GM15510 (cell line): ENCODE results near the gene NINJ2.

Source experiments
- POLR2A ChIP-seq: IDR thresholded peaks from 3 replicates; pipeline ENCODE4 v1.6.1; 2011; ENCODE audit warnings: borderline replicate concordance; ENCODE audit not compliant: insufficient read length; ENCODE audit errors: extremely low read depth

NINJ2 gene

DNA sequence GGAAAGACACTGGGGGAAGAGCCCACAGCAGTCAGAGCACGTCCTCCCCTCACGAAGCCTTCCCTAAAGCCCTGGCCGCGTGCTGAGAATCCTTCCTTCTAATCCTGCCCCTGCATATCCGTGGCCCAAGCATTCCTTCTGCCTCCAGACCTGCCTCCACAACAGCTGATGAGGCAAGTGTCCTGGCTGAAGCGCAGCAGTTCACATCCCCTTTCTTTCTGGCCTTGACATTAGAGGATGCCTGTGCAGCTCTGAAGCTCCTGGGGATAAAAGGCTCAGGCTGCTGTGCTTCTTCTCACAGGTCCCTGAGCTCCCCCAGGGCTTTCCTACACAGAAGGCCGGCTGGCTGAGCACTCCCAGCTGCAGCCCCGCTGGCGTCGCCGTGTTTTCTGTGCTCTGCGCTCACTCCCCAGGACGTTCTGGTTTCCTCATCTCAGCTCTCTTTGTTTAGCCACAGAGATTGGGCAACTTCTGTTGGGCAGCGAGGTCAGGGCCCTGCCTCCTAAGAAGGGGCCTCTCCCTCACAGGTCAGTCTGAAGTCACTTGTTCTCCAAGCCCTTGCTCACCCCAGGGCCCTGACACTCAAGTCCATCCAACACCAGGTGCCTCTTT is 45.8 kb downstream of the NINJ2 start:
- no peak for TF ChIP-seq POLR2A

DNA sequence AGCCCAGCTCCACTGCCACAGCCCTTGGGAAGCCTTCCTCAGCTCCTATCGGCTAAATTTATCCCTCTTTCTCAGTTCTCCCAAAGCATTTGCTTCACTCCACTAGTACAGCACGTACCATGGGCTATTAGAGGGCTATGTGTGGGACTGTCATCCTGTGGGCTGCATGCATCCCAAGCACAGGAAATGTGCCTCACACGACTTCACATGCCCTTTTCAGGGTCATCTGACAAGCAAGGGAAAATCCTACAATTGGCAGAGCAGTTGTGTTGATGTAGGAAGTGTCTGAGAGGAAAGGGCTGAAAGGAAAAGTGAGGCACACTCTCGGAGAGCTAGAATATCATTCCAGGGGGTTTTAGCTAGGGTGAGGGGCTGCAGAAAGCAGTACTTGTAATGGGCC is 47.6 kb downstream of the NINJ2 start:
- TF ChIP-seq POLR2A: no peak

DNA sequence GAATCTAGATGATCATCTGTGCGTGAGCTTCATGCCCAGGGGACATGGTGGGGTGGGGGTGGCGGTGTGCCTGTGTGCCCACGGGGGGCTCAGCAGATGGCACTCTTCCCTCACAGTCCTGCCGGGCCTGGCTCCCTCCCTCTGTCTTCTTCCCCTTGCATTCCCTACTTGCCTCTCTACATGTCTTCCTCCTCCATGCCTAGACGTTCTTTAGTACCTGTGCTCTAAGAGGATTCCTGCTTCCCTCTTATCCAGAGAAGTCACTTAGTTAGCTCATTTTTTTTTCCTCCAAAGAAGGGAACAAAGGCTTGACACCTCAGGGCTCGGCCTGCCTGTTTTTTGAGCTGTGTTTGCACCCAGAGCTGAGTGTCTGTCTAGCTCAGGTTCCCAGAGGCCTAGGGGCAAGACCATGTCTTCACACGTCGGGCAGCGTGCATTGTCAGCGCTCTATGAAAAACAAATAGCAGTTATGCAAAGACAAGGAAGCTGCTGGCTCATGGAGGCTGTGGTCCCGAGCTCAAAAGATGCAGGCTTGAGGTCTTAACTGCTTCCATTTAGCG is 48.8 kb downstream of the NINJ2 start:
- TF ChIP-seq POLR2A: no peak

DNA sequence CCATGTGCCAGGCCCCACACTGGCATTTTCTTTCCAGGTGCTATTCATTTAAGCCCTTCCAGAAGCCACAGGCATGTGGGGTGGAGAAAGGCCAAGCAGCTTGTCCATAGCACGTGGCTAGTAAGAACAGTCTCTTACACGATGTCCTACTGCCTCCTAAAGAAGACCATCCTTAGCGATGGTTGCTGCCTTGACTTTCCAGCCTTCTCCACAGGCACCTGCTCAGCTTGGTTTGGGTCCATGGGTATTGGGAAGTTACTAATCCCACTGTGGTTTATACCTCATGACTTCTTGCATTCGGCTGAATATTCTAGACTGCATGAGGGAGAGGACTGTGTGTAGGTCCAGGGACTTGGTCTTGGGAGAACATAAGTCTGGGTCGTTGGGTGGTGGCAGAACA is 49.2 kb downstream of the NINJ2 start:
- no peak for TF ChIP-seq POLR2A

DNA sequence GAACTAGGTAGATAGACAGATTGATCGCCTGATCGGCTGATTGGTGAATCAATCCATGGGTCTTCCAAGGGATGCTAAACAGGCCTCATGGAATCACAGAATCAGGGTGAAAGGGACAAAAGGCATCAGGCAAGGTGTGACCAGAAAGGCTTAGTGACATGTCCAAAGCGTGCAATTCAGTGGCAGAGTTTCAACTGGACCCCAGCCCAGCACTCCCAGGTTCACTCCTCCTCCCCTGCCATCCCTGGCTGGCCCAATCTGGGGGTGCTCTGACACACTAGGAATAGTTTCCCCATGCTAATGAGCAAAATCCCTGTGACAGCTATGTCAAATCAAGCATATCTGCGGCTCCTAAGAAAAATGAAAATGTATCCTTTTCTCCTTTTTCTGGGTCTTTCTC is 50.4 kb downstream of the NINJ2 start:
- no peak for TF ChIP-seq POLR2A

DNA sequence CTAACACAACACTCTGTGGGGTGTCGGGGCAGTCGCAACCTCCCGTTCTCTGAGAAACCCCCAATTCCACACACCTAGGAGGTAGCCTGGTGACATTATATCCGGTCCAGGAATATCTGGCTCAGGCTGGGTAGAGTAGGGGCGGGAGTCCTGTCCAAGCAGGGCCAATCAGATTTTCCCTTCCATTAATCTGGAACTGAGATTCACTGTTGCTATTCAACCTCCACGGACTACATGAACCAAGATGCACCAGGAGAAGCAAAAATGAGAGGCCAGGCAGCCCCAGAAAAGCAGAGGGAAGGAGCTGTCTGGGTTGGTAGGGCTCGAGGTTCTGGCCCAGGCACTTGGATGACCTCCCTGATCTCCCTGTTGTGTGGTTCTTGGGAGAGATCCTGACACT is 51.0 kb downstream of the NINJ2 start:
- no peak for TF ChIP-seq POLR2A

DNA sequence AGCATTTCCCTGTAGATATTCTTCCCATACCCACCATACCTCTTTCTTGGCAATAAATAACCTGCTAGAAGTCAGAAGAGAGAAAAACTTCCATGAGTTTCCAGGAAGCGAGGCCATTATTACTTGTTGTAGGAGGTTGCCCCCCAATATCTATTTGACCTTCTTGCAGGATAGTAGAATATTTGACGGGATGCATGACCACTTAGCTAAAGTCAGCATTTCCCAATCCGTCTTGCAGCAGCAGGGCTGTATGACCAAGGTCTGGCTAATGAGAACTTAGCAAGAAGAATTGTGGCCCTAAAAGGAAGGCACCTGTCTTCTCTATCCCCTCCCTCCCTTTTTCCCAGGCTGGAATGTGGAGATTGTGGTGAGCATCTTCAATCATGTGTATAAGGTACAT is 51.5 kb downstream of the NINJ2 start:
- no peak for TF ChIP-seq POLR2A

DNA sequence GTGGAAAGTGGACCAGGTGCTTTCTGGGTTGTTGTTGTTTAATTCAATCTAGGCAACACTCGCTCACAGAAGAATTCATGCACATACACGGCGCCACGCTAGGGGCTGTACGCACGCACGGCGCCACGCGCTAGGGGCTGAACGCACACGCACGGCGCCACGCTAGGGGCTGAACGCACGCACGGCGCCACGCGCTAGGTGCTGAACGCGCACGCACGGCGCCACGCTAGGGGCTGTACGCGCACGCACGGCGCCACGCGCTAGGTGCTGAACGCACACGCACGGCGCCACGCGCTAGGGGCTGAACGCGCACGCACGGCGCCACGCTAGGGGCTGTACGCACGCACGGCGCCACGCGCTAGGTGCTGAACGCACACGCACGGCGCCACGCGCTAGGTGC is 54.3 kb downstream of the NINJ2 start:
- no peak for TF ChIP-seq POLR2A

DNA sequence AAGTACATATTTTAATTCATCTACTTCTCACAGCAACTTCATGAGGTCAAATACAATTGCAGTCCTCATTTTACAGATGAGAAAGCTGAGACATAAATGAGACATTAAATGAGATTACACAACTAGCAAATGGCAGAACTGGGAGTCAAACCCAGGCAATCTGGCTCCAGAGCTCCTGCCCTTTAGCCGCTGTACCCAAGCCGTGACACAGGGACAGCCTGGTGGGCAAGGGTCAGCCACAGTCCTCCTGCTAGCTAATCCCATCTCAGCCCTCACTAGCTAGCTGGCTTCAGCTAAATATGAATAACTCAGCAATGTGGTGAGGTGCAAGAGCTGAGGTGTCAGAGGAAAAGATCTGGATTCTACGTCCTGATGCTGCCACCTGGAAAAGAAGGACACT is 54.8 kb downstream of the NINJ2 start:
- TF ChIP-seq POLR2A: no peak

DNA sequence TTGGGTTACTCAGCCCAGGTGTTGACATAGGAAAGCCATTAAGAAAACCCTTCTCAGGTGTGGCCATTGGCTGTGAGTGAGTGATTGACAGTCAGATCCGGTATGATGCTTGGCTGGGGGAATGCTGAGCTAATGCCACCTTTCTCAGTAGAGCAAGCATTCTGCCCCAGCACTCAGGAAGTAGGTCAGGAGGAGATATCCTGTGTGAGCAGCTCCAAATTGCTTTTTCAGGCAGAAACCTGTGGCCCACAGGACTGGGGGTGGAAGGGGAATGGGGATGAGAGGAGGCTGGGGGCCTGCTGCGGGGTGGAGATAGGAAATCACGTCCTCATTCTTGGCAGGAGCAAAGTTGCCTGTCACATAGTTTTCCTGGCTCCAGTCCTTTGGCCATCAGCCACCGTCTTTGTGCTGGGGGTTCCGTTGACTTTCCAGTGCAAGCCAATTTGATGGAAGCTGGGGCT is 55.7 kb downstream of the NINJ2 start:
- no peak for TF ChIP-seq POLR2A

DNA sequence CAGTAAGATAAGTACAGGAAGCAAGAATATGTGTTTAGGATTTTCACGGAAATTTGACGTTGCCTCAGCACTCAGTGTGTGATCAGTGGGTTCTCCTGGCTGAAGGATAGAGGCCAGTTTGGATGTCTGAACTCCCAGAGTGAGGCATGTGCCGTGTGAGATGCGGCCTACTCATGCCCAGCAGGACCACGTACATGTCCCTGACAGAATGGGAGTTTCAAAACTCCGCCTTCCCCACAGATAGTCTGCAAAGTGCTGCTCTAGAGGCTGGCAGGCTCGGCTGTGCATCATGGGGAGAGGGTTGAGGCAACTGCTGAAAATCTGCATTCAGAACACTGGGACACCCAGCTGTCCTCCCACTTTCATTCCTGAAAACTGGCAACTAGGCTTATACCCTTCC is 58.3 kb downstream of the NINJ2 start:
- no peak for TF ChIP-seq POLR2A

DNA sequence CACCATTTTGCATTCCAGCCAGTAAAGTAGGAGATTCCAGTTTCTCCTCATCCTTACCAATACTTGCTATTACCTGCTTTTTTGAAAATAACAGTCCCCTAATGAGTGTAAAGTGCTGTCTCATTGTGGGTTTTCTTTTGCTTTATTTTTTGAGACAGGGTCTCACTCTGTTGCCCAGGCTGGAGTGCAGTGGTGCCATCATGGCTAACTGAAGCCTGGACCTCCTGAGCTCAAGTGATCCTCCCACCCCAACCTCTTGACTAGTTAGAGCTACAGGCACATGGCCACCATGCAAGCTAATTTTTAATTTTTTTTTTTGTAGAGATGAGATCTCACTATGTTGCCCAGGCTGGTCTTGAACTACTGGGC is 60.6 kb downstream of the NINJ2 start:
- TF ChIP-seq POLR2A: no peak

DNA sequence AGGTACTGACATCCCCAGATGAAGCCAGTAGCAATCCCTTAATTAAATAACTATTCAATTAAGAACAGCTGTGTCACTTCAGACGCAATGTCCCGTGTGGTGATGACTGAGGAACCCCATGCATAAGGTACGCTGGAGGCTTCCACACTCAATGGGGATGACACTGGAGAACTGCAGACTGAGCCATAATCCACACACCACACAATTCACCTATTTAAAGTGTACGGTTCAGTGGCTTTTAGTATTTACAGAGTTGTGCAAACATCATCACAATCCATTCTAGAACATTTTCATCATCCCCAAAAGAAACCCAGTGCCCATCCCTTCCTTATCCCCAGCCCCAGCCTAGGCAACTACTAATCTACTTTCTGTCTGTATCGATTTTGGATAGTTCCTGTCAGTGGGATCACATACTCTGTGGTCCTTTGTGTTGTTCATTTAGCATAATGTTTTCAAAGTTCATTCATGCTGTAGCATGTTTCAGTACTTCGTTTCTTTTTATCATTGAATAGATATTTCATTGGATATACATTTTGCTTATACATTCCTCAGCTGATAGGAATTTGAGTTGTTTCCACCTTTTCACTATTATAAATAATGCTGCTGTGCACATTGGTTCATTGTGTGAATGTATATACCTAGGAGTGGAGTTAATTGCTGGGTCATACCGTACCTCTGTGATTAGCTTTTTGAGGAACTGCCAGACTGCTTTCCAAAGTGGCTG is 61.1 kb downstream of the NINJ2 start:
- TF ChIP-seq POLR2A: no peak

DNA sequence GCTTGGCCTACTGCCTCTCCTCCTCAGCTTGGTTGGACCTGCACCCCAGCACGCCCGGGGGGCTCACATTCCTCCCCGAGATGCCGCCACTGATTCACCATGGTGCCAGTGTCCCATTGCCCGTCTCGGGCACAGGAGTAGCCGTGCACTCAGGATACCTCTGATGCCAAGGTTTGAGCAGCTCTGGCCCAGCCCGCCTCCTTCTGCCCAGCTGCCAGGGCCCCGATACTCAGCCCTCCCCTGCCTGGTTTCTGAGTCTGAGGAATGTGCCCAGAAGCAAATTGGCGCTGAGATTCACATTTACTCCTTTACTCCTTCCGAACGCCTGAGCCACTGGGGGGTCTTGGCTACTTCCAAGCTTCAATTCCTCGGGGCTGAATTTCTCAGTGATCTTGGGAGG is 63.5 kb downstream of the NINJ2 start:
- no peak for TF ChIP-seq POLR2A

DNA sequence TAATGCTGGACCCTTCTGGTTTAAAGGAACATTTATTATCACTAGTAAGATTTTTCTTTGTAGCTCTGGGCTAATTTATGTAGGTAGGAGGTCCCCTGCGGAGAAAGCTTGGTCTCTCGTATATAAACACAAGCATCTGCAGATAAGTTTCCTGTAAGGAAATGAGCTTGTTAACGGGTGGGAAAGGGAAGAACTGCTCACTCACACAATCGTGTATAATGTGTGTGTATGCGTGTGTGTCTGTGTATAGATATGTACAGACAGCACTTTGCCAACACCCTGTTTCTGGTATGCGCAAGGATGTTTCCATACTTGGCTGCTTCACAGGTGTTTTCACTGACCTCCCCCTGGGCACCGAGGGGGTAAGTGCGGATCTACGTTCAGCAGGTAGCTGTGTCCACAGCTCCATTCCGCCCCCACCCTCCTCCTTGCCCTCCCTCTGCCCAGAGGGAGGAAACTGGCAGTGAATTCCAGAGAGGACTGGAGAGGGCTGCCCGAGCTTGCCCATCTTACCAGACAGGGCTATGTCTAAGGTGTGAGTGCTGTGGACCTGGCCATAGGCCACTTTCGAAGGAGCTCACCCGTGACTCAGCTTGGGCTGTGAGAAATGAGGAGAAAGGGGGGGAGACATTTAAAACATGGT is 65.2 kb downstream of the NINJ2 start:
- no peak for TF ChIP-seq POLR2A

DNA sequence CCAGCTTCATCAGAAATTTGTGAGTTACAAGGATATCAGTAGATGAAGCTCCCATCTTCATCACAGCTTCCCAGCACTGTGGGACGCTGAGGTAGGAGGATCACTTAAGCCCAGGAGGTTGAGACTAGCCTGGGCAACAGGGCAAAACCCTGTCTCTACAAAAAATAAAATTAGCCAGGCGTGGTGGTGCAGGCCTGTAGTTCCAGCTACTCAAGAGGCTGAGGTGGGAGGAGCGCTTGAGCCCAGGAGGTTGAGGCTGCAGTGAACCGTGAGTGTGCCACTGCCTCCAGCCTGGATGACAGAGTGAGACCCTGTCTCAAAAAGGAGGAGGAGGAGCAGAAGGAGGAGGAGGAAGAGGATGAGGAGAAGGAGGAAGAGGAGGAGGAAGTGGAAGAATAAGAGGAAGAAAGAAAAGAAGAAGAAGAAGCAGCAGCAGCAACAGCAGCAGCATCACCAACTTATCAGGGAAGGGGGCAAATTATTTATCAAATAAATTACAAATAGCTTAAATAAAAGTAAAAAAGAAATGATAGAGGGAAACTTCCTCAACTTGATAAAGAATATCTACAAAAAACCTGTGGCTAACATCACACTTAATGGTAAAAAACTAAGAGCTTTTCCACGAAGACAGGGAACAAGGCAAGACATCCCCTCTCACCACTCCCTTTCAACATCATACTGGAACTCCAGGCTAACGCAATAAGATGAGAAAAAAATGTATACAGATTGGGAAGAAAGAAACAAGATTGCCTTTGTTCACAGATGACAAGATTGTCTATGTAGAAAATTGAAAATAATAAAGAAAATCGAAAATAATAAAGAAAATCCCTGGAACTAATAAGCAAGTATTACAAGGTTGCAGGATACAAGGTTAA is 69.6 kb downstream of the NINJ2 start:
- TF ChIP-seq POLR2A: no peak

DNA sequence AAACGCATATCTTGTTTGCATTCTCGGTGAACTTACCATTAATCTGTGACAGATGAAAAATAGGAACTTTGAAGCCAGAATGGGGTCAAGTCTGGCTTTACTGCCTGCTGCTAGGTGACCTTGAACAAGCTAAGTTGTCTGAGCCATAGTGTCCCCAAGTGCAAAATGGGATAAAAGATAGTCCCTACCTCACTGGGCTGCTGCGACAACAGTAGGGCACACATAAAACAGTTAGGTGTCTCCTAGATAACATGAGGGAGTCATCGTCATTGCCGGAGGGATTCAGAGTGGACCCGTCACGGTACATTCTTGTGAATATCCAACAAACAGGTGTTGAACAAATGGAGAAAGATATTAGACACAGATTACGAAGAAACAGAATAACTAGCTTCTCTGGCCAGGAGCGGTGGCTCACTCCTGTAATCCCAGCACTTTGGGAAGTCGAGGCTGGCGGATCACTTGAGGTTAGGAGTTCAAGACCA is 71.2 kb downstream of the NINJ2 start:
- TF ChIP-seq POLR2A: no peak
